Measurements from ENCODE around the gene POLR2F.
"Not testable (repeated sequence)": the region's sequence is repeated elsewhere in the genome, so short reads cannot be mapped to it uniquely, and the experiment has no call there.

POLR2F gene

DNA sequence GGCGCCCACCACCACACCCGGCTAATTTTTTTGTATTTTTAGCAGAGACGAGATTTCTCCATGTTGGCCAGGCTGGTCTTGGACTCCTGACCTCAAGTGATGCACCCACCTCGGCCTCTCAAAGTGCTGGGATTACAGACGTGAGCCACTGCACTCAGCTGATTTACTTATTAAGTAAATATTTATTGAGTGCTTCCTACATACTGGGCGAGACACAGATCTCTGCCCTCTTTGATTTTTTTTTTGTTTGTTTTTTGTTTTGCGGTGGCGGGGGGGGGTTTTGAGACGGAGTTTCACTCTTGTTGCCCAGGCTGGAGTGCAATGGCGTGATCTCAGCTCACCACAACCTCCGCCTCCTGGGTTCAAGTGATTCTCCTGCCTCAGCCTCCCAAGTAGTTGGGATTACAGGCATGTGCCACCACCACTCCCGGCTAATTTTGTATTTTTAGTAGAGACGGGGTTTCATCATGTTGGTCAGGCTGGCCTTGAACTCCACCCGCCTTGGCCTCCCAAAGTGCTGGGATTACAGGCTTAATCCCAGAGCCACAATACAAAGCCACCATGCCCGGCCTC, 2.4 kb downstream of the POLR2F start:
- DNase-seq: not testable (repeated sequence)

- DNase-seq: no peak
Observed at GRCh38 chr22:37957232-37957631, 3.7 kb downstream of the POLR2F start.

DNA sequence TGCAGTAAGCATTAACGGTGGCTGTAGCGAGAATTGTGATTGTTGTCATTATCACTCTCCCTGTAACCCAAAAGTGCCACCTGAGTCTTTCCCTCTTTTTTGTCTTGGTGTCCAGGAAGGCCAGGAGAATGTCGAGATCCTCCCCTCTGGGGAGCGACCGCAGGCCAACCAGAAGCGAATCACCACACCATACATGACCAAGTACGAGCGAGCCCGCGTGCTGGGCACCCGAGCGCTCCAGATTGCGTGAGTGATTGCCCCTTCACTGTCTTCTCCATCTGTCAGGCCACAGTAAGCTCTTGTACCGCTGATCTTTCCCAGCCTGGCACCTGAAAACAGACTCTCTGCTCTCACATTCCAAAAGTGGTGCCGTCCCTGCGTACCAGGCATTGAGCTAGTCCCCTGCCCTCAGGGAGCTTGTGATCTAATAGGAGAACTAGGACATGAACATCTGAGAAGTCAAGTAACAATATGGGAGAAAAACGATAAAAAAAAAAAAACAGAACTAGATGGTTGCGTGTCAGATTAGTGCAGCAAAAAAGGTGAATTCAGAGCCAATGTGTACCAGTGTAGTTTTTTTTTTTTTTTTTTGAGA, 5.8 kb downstream of the POLR2F start:
- DNase-seq: no peak

DNA sequence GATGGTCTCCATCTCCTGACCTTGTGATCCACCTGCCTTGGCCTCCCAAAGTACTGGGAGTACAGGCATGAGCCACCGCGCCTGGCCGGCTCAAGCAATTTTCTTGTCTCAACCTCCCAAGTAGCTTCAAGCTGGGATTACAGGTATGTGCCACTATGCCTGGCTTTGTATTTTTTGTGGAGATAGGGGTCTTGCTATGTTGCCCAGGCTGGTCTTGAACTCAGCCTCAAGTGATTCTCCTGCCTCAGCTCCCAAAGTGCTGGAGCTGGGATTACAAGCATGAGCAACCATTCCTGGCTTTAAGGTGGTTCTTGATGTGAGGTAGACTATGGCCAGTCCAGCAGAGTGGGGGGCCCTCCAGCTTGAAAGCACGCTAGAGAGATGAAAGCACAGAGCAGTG, 7.6 kb downstream of the POLR2F start:
- no peak for DNase-seq

GRCh38 chr22:37965940-37966664, 12.6 kb downstream of the POLR2F start:
- no peak for DNase-seq

DNA sequence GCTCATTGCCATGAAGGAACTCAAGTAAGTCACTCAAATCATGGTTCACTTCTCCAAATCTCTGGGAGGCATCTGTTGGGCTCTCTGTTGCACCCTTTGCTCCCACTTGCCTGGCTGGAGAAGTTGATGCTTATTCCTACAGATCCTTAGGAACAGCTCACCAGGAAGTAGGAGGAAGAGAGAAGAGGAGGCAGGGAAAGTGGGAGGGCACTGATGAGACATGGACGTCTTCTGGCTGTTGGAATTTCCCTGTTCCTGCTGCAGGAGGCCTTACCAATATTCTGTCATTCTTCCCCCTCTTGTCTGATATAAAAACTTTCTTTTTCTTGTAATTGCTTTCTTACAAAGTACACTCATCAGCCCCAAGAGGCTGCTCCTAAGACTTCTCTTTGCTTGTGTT, 13.6 kb downstream of the POLR2F start:
- DNase-seq: no peak

DNA sequence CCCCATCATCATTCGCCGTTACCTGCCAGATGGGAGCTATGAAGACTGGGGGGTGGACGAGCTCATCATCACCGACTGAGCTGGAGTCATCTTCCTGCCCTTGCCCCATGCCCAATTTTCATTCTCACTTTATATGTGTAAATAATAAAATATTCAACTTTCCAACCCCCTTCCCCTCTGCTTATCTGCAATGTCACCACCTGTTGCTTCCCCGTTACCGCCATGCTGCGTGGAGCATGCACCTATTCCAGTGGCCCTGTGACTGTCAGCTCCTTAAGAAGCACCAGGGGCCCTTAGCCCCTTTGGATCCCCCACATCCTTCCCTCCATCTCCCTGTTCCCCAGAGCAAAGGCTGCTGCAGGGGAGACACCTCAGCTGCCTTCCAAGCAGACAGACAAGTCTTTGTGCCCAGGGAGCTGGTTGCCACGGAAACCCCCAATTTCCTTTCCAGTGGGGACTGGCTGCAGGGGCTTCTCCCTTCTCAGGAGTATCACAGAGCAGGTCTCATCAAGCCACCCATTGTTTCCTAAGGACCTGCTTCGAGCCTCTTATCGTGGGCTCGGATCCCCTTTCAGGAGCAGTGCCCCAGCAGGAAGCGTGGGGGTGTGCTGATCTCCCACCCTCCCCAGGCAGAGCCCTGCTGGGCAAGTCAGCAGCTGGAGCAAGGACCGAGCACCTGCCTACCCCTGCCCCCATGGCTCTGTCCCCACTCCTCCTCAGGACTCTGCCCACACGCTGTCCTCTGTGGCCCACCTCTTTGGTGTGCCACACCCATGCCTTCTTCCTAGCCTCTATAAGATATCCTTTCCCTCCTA, 14.3 kb downstream of the POLR2F start:
- no peak for DNase-seq

GRCh38 chr22:37968452-37969251, 15.2 kb downstream of the POLR2F start:
- no peak for DNase-seq

- DNase-seq: no peak
Observed at GRCh38 chr22:37970864-37971263, 17.4 kb downstream of the POLR2F start.

GRCh38 chr22:37971475-37972434, 18.3 kb downstream of the POLR2F start:
- no peak for DNase-seq

DNA sequence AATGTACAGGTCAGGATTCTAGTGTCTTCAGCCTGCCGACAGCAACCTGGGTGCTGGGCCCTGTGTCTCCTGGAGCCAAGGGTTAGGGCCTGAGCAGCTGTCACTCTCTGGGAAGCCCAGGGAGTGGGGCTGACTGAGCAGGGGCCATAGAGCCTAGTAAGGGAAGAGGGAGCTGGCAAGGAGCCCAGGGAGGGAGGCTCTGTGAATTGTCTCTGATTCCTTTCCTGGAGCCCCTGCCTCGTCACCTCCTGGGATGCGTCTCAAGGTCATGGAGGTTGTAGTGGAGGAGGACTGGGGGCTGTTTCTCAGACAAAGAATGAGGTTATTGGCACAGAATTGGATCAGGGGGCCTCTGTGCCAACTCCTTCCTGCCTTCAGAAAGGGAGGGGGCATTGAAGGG, 19.0 kb downstream of the POLR2F start:
- DNase-seq: no peak

- DNase-seq: no peak
Observed at GRCh38 chr22:37973271-37974170, 20.0 kb downstream of the POLR2F start.

DNA sequence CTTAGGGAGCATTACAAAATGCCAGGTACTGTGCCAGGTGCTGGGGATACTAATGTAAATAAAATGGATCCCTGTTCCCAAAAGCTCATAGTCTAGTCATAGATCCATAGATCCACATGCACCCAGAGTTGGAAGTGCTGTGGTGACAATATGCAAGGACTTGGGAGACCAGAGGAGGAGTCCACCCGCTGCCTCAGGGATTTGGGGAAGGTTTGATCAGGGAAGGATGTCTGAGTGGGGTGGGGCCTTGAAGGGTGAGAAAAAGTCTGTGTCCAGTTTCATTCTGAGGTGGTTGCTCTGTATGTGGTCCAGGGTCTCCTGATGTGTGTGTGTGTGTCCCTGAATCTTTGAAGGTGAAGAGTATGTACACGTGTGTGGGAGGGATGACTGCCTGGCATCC, 21.7 kb downstream of the POLR2F start:
- DNase-seq: no peak

GRCh38 chr22:37976022-37976421, 22.5 kb downstream of the POLR2F start:
- DNase-seq: not testable (repeated sequence)

GRCh38 chr22:37976547-37976946, 23.0 kb downstream of the POLR2F start:
- no peak for DNase-seq

DNA sequence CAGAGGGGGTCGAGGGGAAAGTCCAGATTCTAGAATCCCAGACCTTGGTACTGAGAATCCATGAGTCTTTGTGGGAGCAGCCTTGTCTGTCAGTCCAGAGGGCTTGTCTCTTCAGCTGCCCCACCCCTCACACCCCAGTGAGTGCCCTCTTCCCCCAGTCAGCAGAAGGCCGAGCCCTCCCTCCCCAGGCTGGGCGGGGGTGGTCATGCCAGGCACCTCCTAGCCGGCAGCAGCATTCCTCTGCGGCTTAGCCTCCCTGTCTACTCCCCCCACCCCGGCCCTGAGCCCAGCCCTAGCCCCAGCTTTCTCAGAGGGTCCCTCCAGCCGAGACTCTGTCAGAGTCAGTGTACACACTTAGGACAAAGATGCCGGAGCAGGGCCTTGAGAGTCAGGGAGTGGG, 26.3 kb downstream of the POLR2F start:
- DNase-seq: no peak

DNA sequence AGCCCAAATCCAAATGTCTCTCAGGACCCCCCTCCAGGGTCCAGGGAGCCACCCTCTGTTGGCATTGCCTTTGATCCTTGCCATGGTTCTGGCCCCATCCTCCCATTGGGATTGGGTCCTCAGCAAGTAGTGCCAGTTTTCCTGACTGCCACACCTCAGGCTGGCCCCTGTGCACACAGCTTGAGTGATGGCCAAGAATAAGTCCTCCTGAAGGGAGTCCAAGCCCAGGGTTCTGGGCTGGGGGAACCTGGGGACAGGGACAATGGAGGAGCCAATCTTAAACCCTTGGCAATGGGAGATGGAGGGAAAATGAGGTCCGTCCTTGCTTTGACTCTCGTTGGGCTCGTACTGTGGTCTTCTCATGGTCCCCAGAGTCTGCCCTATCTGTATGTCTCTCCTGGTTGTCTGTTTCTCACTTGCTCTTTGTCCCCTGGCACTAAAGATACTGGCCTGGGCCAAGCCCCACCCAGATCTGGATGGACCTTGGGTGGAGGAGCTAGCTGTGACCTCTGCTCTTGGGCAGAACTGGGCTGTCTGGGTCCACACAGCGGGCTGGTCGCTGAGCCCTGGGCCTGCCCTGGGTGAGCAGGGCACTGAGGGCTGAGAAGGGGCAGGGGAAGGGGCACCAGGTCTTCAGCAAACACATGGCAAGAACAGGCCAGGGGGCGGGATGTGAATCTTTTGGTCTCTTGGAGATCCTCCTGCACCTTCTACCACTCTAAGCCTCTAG, 27.9 kb downstream of the POLR2F start:
- DNase-seq: no peak

DNA sequence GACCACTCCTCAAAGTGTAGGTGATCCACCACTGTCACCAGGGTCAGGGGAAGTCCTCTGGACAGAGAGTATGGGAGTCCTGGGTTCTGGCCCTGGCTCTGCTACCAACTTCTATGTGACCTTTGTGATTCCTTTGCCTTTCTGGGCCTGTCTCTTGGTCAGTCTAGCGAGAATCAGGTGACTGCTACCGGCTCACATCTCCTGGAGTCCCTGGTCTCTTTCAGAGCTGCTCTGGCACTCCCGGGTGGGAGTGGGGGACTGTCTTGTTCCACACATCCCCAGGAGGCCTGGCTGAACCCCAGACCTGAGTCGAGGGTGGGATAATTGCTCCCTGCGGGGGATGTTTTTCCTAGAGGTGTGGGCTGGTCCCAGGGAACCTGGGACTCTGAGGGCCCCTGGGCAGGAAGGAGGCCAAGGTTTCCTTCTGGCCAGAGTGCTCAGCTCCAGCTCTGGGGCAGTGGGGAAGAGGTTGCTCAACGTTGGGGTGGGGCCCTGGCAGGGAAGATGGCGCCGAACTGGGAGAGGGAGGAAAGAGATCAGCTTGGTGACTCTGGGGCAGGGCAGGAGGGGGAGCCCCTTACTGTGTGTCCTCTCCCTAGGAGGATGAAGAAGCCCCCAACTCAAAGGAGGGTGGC, 28.8 kb downstream of the POLR2F start:
- DNase-seq: no peak
